ENCODE results near the gene SNTB2. TPM values are rescaled to one million over a fixed set of nuclear protein-coding genes. Genes with fewer than 3 reads are reported as not detected.

SNTB2 gene
- total RNA-seq, 2 donors from 2014 or later, result 33.7 to 53.0 TPM

DNA sequence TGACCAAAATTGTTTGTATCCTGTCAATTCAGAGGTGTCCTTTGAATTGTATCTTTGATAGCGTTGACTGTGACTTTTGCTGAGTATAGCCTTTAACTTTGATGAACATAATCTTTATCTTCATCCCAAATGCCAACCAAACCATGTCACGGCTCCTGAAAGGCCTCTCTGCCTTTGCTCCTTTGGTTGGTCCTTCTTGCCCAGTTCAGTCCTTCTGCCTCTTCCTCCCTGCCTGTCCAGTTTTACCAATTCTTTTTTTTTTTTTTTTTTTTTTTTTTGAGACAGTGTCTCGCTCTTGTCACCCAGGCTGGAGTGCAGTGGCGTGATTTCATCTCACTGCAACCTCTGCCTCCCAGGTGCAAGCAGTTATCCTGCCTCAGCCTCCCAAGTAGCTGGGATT is 111.3 kb downstream of the SNTB2 start:
- 97% methylated on average over 4 of the region's 4 CpGs for WGBS
- no peaks in the 10 kb centered on the region for H3K4me1 ChIP-seq (replicated peaks)
- no peak for DNase-seq (ENCODE audit: low spot score)

DNA sequence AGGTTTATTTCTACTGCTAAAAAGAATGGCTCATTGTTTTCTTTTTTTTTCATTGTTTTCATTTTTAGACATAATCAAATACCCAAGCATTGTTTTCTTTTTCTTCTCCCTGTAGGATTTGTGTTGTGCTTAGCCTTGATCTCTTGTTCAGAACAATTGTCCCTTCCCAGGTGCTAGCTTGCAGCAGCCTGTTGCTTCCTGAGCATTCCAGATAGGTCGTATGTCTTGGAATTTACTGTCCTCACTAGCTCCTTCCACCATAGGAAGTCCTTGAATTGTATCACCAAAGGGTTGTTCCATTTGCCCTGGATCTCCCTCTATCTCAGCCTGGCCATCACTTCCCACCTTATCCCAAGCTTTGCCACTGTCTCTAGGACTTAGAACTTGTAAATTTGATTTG is 114.2 kb downstream of the SNTB2 start:
- no peaks in the 10 kb centered on the region for H3K27me3 ChIP-seq (replicated peaks; ENCODE audit: insufficient read depth)
- WGBS, result 58% methylated on average over 1 of the region's 1 CpG

More for the DNA sequence above, 111.3 kb downstream of the SNTB2 start:
- no peak overlapping the region for H3K27ac ChIP-seq
- H3K9me3 ChIP-seq, result no peaks in the 10 kb centered on the region
- no peaks in the 10 kb centered on the region for H3K36me3 ChIP-seq
- TF ChIP-seq POLR2A (IDR thresholded peaks at IDR 0.05), result no peak
- TF ChIP-seq, protein P1, sequence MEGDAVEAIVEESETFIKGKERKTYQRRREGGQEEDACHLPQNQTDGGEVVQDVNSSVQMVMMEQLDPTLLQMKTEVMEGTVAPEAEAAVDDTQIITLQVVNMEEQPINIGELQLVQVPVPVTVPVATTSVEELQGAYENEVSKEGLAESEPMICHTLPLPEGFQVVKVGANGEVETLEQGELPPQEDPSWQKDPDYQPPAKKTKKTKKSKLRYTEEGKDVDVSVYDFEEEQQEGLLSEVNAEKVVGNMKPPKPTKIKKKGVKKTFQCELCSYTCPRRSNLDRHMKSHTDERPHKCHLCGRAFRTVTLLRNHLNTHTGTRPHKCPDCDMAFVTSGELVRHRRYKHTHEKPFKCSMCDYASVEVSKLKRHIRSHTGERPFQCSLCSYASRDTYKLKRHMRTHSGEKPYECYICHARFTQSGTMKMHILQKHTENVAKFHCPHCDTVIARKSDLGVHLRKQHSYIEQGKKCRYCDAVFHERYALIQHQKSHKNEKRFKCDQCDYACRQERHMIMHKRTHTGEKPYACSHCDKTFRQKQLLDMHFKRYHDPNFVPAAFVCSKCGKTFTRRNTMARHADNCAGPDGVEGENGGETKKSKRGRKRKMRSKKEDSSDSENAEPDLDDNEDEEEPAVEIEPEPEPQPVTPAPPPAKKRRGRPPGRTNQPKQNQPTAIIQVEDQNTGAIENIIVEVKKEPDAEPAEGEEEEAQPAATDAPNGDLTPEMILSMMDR (IDR thresholded peaks at IDR 0.05), result no peak
- no peak for TF ChIP-seq POLR2AphosphoS5 (IDR thresholded peaks at IDR 0.05)
- H3K27me3 ChIP-seq (replicated peaks; ENCODE audit: insufficient read depth), result no peaks in the 10 kb centered on the region
- intact Hi-C loops (cut with DNase I), result no loop called here
- H3K4me3 ChIP-seq, result no peak overlapping the region

DNA sequence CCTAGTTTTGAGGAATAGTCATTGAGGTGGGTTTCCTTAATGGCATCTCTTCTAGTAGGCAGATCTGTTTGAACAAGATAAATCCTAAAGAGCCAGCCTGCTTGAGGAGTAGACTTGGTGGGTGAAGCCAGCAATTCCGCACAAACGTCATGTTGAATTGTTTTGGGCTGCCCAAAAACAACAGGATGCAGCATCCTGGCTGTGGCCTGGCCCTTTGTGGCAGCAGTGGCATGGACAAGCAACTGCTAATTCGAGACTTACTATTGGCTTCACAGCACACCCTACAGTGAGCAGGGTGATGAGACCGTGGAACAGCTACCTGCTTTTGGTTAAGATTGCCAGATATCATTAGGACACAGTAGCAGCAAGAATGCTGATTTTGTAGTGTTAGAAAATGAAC is 114.9 kb downstream of the SNTB2 start:
- intact Hi-C loops (cut with DNase I), result no loop called here
- H3K4me3 ChIP-seq, result no peak overlapping the region
- no peaks in the 10 kb centered on the region for H3K4me1 ChIP-seq (replicated peaks)
- TF ChIP-seq POLR2A (IDR thresholded peaks at IDR 0.05) (no peak), POLR2AphosphoS5 (IDR thresholded peaks at IDR 0.05) (no peak)
- TF ChIP-seq, protein P1 (IDR thresholded peaks at IDR 0.05), result no peak
- H3K36me3 ChIP-seq, result no peaks in the 10 kb centered on the region
- H3K9me3 ChIP-seq, result no peaks in the 10 kb centered on the region
- WGBS, result 96% methylated on average over 4 of the region's 4 CpGs
- H3K27ac ChIP-seq, result no peak overlapping the region
- no peak for DNase-seq (ENCODE audit: low spot score)
- no peaks in the 10 kb centered on the region for H3K27me3 ChIP-seq (replicated peaks; ENCODE audit: insufficient read depth)

More for the DNA sequence above, 114.2 kb downstream of the SNTB2 start:
- DNase-seq (ENCODE audit: low spot score), result no peak
- H3K4me1 ChIP-seq (replicated peaks), result no peaks in the 10 kb centered on the region
- no peak overlapping the region for H3K4me3 ChIP-seq
- TF ChIP-seq, protein P1 (IDR thresholded peaks at IDR 0.05), result no peak
- TF ChIP-seq POLR2AphosphoS5 (IDR thresholded peaks at IDR 0.05), result no peak
- TF ChIP-seq POLR2A (IDR thresholded peaks at IDR 0.05), result no peak
- no peak overlapping the region for H3K27ac ChIP-seq
- H3K36me3 ChIP-seq, result no peaks in the 10 kb centered on the region
- intact Hi-C loops (cut with DNase I), result no loop called here
- no peaks in the 10 kb centered on the region for H3K9me3 ChIP-seq

DNA sequence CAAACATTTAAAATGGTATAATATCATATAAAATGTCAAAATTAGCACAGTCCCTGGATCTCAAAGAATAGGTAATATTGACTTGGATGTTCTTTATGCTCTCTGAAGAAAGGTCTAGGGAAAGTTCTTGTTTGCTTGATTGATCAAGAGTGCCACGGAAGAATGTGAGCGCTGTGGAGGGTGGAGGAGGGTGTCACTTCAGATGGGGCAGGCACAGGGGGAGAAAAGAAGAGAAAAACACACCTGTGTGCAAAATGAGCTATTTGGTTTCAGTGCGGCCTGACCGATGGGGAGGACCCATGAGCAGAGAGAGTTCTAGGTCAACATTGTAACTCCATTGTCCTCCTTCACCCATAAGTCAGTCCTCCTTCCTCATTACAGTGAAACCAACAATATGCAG is 115.3 kb downstream of the SNTB2 start:
- Histone ChIP-seq H3K27ac (no peak overlapping the region), H3K36me3 (no peaks in the 10 kb centered on the region), H3K4me1 (replicated peaks) (no peaks in the 10 kb centered on the region), H3K4me3 (no peak overlapping the region), H3K27me3 (replicated peaks; ENCODE audit: insufficient read depth) (no peaks in the 10 kb centered on the region), H3K9me3 (no peaks in the 10 kb centered on the region)
- 88% methylated on average over 4 of the region's 4 CpGs for WGBS
- no peak for DNase-seq (ENCODE audit: low spot score)
- TF ChIP-seq POLR2AphosphoS5 (IDR thresholded peaks at IDR 0.05) (no peak), POLR2A (IDR thresholded peaks at IDR 0.05) (no peak)
- TF ChIP-seq, protein P1 (IDR thresholded peaks at IDR 0.05), result no peak
- intact Hi-C loops (cut with DNase I), result no loop called here

DNA sequence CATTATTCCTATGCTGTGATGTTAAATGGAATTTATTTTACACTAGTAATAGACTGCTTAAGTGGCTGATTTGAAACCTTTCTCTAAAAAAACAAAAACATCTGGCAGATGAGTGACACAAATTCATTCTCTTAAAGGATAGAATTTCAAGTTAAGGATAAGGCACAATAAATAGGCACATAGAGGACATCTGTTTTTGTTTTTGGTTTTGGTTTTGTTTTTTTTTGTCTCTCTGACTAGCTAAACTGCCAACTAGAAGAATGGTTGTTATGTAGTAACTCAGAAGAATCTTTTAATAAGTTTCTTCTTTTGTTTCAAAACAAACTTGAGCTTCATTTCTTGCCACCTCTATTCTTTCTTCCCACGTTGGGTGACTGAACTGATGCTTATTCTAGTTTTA is 119.1 kb downstream of the SNTB2 start:
- Histone ChIP-seq H3K4me1 (replicated peaks) (no peaks in the 10 kb centered on the region), H3K36me3 (no peaks in the 10 kb centered on the region), H3K27ac (no peak overlapping the region), H3K27me3 (replicated peaks; ENCODE audit: insufficient read depth) (no peaks in the 10 kb centered on the region), H3K4me3 (no peak overlapping the region), H3K9me3 (no peaks in the 10 kb centered on the region)
- no peak for DNase-seq (ENCODE audit: low spot score)
- TF ChIP-seq, protein P1 (IDR thresholded peaks at IDR 0.05), result no peak
- TF ChIP-seq POLR2A (IDR thresholded peaks at IDR 0.05) (no peak), POLR2AphosphoS5 (IDR thresholded peaks at IDR 0.05) (no peak)
- 54% methylated on average over 1 of the region's 1 CpG for WGBS
- intact Hi-C loops (cut with DNase I), result no loop called here

All from prostate gland (tissue), 2 donors.